HG02763 (cell line): ENCODE data around the gene THRAP3.

ENCODE experiments used
- ATAC-seq: cut with Tn5 transposase; IDR thresholded peaks from one replicate; pipeline ENCODE4 v1.9.1; 2021; ENCODE audit warnings: mild to moderate bottlenecking, moderate library complexity; ENCODE audit not compliant: unreplicated experiment

The THRAP3 gene

DNA sequence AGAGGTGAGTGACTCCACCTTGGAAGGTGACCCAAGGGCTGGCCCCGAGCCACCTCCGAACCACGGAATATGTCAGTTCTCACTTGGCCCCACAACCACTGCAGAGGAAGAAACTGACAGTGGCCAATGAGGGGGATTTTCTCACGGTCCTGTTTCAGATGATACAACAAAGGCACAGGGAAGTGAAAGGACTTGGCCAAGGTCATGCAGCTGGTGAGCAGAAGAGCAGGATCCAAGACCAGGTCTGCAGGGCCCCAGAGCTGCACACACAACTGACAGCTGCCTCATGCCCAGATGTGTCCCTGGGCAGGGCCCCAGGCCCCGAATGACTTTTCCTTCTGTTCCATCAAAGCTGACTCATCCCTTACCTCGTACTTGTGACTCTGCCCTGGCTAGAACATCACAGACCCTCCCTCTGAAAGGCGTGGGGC, 125.0 kb downstream of the THRAP3 start:
- ATAC-seq, result peak; percentile 57

DNA sequence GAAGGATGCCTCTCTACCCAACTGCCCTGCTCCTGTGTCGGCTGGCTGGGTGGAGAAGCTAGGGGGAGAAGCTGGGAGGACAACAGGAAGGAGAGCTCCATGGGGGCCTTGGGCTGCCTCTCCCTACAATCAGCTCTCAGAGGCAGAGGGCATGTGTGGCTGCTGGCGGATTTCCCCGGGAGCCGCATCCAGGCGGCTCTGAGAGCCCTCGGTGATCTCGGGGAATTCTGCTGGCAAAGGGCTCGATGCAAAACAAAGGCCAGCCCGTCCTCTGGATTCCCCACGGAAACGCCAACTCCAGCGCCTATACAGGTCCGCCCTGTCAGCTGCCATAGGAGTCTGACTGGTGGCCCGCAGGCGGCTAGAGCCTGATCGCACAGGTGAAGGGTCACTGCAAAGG, 125.6 kb downstream of the THRAP3 start:
- ATAC-seq, result no peak

DNA sequence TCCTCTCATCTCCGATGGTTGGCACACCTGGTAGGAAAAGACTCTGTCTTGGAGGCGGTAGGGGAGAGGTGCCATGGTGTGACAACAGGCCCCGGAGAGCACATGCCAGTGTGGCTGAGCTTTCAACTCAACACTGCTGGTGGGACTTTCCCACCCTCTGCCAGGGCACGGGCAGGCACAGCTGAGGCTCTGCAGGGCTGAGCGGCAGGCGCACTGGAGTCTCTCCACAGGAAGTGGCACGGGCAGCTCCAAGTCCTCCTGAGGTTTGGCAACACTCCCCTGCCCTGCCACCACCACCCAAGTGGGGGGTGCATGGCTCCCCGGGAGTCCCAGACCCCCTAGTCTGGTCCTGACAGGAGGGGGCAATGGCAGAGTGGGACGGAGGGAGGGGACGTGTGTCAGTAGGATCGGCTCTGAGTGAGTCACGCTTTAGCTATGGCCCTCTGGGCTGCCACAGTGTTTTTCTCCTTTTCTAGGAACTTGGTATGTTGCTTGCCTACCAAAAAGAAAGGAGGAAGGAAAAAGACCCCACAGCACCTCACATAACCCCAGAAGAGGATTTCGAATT, 126.5 kb downstream of the THRAP3 start:
- no peak for ATAC-seq

DNA sequence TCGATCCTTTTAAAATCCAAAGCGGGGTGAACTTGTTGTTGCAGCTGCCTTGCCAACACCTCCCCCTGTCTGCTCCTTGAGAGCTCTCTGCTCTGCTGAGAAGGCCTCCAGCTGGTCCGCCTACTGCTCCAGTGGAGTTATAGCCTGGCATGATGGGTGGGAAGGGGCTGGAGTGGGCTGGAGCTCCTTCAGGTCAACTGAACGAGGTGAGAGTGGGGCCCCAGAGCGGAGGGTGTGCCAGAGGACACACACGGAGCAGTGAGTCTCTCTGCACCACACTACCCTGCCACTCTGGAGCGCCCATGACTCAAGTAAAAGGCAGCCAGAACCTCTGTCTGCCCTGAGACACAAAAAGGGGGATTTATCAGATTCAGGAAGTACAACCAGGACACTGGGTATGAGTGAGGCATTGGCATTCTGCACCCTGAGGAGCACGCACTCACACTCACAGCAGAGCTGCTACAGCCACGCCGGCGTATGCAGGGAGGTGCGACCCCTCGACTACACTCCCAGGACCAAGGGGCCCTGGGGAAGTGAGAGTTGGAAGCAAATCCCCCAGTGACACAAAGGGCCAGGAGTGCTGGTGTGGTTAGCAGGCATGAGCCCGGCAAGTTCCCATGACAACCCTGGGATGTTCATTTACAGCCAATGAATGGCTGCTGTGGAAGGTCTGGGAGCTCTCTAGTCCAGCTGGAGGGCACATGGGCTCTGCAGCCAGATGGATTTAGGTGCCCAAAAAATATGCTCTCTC, 127.2 kb downstream of the THRAP3 start:
- no peak for ATAC-seq

DNA sequence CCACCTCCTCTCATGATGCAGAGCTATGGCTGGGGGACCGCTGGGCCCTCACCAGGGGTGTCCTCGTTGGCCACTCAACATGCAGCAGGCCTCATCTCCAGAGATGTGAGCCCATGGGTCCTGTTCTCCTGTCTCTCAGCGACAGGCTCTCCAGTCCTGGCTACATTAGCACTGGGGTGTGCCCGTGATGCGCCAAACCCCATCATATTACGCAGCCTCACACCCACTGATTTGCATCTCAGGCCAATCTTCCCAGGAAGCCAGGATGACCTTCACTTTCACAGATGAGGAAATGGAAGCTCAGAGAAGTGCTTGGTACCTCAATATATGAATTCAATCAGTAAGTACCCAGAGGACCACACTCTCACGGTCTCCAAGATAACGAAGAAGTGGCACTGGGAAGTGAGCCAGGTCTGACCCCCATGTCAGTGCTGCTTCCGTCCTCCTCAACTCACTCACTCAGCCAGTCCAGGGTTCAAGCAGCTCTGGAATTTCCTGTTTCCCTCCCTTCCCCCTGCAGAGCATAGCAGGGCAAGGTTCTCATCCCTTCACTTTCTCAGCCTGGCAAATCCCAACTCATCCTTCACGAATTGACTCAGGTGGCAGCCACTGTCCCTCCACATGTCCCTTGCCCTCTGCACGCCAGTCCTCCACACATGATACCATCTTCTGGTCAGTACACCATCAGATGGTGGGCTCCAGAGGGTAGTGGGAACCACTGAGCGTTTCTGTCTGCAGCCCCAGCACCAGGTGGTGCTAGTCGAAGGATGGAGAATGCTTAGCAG, 128.1 kb downstream of the THRAP3 start:
- ATAC-seq, result no peak

DNA sequence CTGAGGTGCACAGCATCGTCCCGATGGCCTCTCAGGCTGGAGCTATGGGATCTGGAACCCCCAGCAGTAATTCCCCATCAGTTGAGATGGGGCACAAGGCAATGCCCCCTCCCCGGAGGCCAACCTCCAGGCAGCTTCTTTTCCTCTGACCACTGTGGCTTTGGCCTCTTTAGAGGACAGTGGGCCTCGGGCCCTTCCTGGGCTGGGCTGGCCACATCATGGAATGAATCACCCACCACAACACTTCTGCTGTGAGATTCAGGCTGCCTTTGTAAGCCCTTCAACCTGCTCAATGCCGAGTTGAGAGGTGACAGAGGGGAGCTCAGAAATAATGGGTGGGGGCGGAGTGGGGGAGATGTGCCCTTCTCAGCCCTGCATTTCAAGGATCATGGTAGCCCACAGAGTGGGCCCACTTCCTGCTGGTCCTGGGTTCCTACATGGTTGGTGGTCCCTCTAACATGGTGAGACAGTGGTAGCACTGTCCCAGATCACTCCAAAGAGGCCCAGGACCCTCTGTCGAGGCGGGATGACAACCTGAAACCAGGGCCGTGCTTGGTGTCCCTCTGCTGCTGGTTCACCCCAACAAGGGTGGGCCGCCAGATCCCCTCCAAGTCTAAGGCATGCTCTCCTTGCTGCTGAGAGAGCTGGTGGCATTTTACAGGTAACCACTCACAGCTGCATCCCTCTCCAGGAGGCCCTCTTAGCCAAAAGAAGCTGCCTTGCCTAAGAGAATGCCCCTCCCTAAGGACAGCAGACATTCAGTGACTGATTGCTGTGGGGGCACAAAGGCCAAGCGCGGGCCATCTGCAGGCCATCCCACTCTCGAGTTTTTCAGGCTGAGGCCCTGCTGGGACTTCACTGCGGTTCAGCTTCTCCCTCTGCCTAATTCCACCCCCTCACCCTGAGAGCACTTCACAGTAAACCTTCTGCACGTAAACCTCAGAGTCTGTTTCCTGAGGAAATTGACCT, 129.0 kb downstream of the THRAP3 start:
- no peak for ATAC-seq

DNA sequence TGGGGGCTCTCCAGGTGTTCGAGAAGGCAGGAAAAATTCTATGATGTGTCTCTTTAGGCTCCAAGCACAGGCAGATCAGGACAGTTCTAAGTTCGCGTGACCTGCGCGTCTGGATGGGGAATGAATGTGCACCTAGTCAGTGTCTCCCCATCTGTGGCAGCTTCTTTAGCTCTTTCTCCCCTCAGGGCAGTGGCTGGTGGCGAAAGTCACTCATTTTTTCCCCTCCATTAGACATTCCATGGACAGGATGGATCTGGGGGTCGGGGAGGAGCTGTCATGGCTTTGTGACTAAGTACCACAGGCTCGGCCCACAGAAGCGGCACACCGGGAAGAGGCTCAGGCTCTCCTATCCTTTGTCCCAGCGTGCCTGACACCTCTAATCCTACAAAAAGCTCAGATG, 130.2 kb downstream of the THRAP3 start:
- no peak for ATAC-seq
